Uterus (tissue), 2 donors: ENCODE measurements around the gene SYCE3.

Experiments
- POLR2A ChIP-seq, 2 donors: fragments of 450-650 bp; IDR thresholded peaks; one replicate each; pipeline ENCODE4 v1.6.1; 2016; ENCODE audit warnings: antibody characterized with exemption in 2 of 2, mild to moderate bottlenecking in 1 of 2, moderate library complexity in 1 of 2
- TF ChIP-seq, protein P1 (sequence below), 4 experiments: fragments of 200-600 bp in 2 of 4; fragments of 450-650 bp in 2 of 4; sonication (generic) in 2 of 4; IDR thresholded peaks; one replicate each; pipeline ENCODE4 v1.5.1; 2016 to 2019; ENCODE audit warnings: antibody characterized with exemption in 4 of 4, mild to moderate bottlenecking in 2 of 4, moderate library complexity in 1 of 4

DNA sequence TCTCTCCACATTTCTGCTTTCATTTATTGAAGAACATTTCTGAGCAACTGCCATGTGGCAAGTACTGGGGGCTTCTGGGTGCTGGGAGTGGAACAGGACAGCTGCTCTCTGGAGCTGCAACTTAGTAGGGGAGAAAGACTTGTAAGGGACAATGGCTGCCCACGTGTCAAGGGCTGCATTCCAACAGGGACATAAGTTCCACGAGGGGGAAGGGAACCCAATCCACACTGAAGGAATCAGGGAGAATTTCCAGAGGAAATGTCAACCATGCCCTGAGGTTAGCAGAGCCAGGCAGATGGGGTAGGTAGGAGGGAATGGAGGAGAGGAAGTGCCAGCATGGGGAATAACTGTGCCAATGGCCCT is 39.6 kb upstream of the SYCE3 start:
- TF ChIP-seq, protein P1, sequence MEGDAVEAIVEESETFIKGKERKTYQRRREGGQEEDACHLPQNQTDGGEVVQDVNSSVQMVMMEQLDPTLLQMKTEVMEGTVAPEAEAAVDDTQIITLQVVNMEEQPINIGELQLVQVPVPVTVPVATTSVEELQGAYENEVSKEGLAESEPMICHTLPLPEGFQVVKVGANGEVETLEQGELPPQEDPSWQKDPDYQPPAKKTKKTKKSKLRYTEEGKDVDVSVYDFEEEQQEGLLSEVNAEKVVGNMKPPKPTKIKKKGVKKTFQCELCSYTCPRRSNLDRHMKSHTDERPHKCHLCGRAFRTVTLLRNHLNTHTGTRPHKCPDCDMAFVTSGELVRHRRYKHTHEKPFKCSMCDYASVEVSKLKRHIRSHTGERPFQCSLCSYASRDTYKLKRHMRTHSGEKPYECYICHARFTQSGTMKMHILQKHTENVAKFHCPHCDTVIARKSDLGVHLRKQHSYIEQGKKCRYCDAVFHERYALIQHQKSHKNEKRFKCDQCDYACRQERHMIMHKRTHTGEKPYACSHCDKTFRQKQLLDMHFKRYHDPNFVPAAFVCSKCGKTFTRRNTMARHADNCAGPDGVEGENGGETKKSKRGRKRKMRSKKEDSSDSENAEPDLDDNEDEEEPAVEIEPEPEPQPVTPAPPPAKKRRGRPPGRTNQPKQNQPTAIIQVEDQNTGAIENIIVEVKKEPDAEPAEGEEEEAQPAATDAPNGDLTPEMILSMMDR (IDR thresholded peaks at IDR 0.05) = no peak
- no peak for TF ChIP-seq POLR2A (IDR thresholded peaks at IDR 0.05)
